CD4-positive, alpha-beta T cell treated with Interleukin-4 for 1 hour (primary cell): ENCODE data around the gene MYO1H.
"Not testable (repeated sequence)": the region's sequence is repeated elsewhere in the genome, so short reads cannot be mapped to it uniquely, and the experiment has no call there.

Experiments
- DNase-seq, 2 donors: peaks; one replicate each; pipeline ENCODE4 v3.0.0-alpha.2; 2020 to 2022

Gene MYO1H

GRCh38 chr12:109418848-109419480, 71.3 kb downstream of the MYO1H start:
- no peak for DNase-seq

GRCh38 chr12:109421355-109422087, 73.8 kb downstream of the MYO1H start:
- no peak for DNase-seq

- no peak for DNase-seq
Observed at GRCh38 chr12:109422251-109422650, 74.6 kb downstream of the MYO1H start.

- no peak for DNase-seq
Observed at GRCh38 chr12:109423392-109423791, 75.7 kb downstream of the MYO1H start.

- DNase-seq, result peak; percentile 73 to 76
Observed at GRCh38 chr12:109428037-109428629, 80.4 kb downstream of the MYO1H start.

GRCh38 chr12:109428804-109429203, 81.1 kb downstream of the MYO1H start:
- DNase-seq, result not testable (repeated sequence)

GRCh38 chr12:109430244-109430643, 82.5 kb downstream of the MYO1H start:
- no peak for DNase-seq

- DNase-seq, result no peak
Observed at GRCh38 chr12:109432431-109432830, 84.7 kb downstream of the MYO1H start.

GRCh38 chr12:109432842-109433304, 85.2 kb downstream of the MYO1H start:
- peak; percentile 73 to 74 for DNase-seq

- no peak for DNase-seq
Observed at GRCh38 chr12:109433618-109434017, 85.9 kb downstream of the MYO1H start.

GRCh38 chr12:109434582-109434981, 86.9 kb downstream of the MYO1H start:
- DNase-seq, result no peak

- no peak for DNase-seq
Observed at GRCh38 chr12:109435428-109436187, 87.9 kb downstream of the MYO1H start.

GRCh38 chr12:109436188-109436560, 88.5 kb downstream of the MYO1H start:
- DNase-seq, result no peak

GRCh38 chr12:109439181-109439580, 91.5 kb downstream of the MYO1H start:
- DNase-seq, result no peak

GRCh38 chr12:109439951-109440350, 92.3 kb downstream of the MYO1H start:
- not testable (repeated sequence) for DNase-seq

GRCh38 chr12:109440851-109441490, 93.3 kb downstream of the MYO1H start:
- DNase-seq, result no peak

- DNase-seq, result no peak
Observed at GRCh38 chr12:109443794-109444193, 96.1 kb downstream of the MYO1H start.

- no peak for DNase-seq
Observed at GRCh38 chr12:109444259-109444658, 96.6 kb downstream of the MYO1H start.

- no peak for DNase-seq
Observed at GRCh38 chr12:109445191-109445609, 97.5 kb downstream of the MYO1H start.

GRCh38 chr12:109446869-109447268, 99.2 kb downstream of the MYO1H start:
- DNase-seq, result peak in 1 of 2 donors; percentile 12

GRCh38 chr12:109447482-109447881, 99.8 kb downstream of the MYO1H start:
- no peak for DNase-seq

- no peak for DNase-seq
Observed at GRCh38 chr12:109448272-109448671, 100.6 kb downstream of the MYO1H start.
